GM23338 (cell line): Measurements from ENCODE around the gene NOSTRIN. TPM values are rescaled to one million over a fixed set of nuclear protein-coding genes. Genes with fewer than 3 reads are reported as not detected.

Source experiments
- ATAC-seq: fragments of 200-7000 bp; cut with Tn5 transposase; 3 replicates; pipeline ENCODE4 v1.9.1; 2020
- DNase-seq: peaks from one replicate; pipeline ENCODE4 v3.0.0-alpha.2; 2015; ENCODE audit warnings: low spot score
- H2AFZ ChIP-seq: fragments of 200-600 bp; sonication (generic); 2 replicates; pipeline ENCODE4 v1.8.0; 2016; ENCODE audit warnings: antibody characterized with exemption, mild to moderate bottlenecking, moderate library complexity
- H3F3A ChIP-seq: fragments of 200-600 bp; sonication (generic); replicated peaks from 2 replicates; pipeline ENCODE4 v1.8.0; 2017; ENCODE audit warnings: antibody characterized with exemption, mixed run types, low read depth
- H3K27ac ChIP-seq: fragments of 200-600 bp; sonication (generic); 2 replicates; pipeline ENCODE4 v1.6.1; 2016; ENCODE audit warnings: low read depth
- H3K27me3 ChIP-seq: fragments of 200-600 bp; sonication (generic); 2 replicates; pipeline ENCODE4 v1.8.0; 2016; ENCODE audit warnings: mild to moderate bottlenecking, mixed run types, moderate library complexity; ENCODE audit not compliant: insufficient read depth
- H3K36me3 ChIP-seq: fragments of 200-600 bp; sonication (generic); 2 replicates; pipeline ENCODE4 v1.8.0; 2016; ENCODE audit warnings: mild to moderate bottlenecking; ENCODE audit not compliant: insufficient read depth
- H3K4me1 ChIP-seq: fragments of 200-600 bp; sonication (generic); 2 replicates; pipeline ENCODE4 v1.8.0; 2016; ENCODE audit warnings: mild to moderate bottlenecking, moderate library complexity; ENCODE audit not compliant: insufficient read depth
- H3K4me2 ChIP-seq: fragments of 200-600 bp; sonication (generic); 2 replicates; pipeline ENCODE4 v1.7.1; 2017; ENCODE audit warnings: mixed run types
- H3K4me3 ChIP-seq: fragments of 200-600 bp; sonication (generic); 2 replicates; pipeline ENCODE4 v1.6.1; 2016; ENCODE audit warnings: mixed run types
- H3K79me2 ChIP-seq: fragments of 200-600 bp; sonication (generic); replicated peaks from 2 replicates; pipeline ENCODE4 v1.8.0; 2017; ENCODE audit warnings: mild to moderate bottlenecking; ENCODE audit not compliant: insufficient read depth
- H3K9me2 ChIP-seq: fragments of 200-600 bp; sonication (generic); 2 replicates; pipeline ENCODE4 v1.8.0; 2017; ENCODE audit not compliant: insufficient read depth
- H4K20me1 ChIP-seq: fragments of 200-600 bp; sonication (generic); replicated peaks from 2 replicates; pipeline ENCODE4 v1.8.0; 2017; ENCODE audit warnings: mild to moderate bottlenecking; ENCODE audit not compliant: insufficient read depth
- H3K27ac Mint-ChIP-seq: 2 replicates; pipeline ENCODE4 v1.8.0; 2020; ENCODE audit warnings: inconsistent platforms, mild to moderate bottlenecking, moderate library complexity, mixed read lengths
- H3K27me3 Mint-ChIP-seq: 3 replicates; pipeline ENCODE4 v1.8.0; 2022; ENCODE audit warnings: low read depth, mild to moderate bottlenecking, moderate library complexity, mixed read lengths, inconsistent platforms; ENCODE audit not compliant: insufficient read depth, poor library complexity
- H3K36me3 Mint-ChIP-seq: 3 replicates; pipeline ENCODE4 v1.8.0; 2021; ENCODE audit warnings: low read depth, mild to moderate bottlenecking, inconsistent platforms, moderate library complexity, mixed read lengths
- H3K4me1 Mint-ChIP-seq: 3 replicates; pipeline ENCODE4 v1.8.0; 2020; ENCODE audit warnings: mild to moderate bottlenecking, inconsistent platforms, mixed read lengths
- H3K4me3 Mint-ChIP-seq: 3 replicates; pipeline ENCODE4 v1.8.0; 2021; ENCODE audit warnings: moderate library complexity, mild to moderate bottlenecking, inconsistent platforms, mixed read lengths
- H3K9me3 Mint-ChIP-seq: 3 replicates; pipeline ENCODE4 v1.8.0; 2020; ENCODE audit warnings: moderate library complexity, mild to moderate bottlenecking, inconsistent platforms, mixed read lengths
- EZH2 ChIP-seq: fragments of 200-600 bp; sonication (generic); IDR thresholded peaks from one replicate; pipeline ENCODE4 v1.8.0; 2017; ENCODE audit warnings: antibody characterized with exemption, mild to moderate bottlenecking, low read depth; ENCODE audit not compliant: unreplicated experiment
- EZH2phosphoT487 ChIP-seq: fragments of 200-600 bp; sonication (generic); IDR thresholded peaks from one replicate; pipeline ENCODE4 v1.8.1; 2018; ENCODE audit warnings: antibody characterized with exemption; ENCODE audit not compliant: unreplicated experiment
- NANOG ChIP-seq: IDR thresholded peaks from 2 replicates; pipeline ENCODE4 v1.6.1; 2016; ENCODE audit warnings: antibody characterized with exemption, borderline replicate concordance
- REST ChIP-seq: IDR thresholded peaks from one replicate; pipeline ENCODE4 v1.6.1; 2018; ENCODE audit warnings: antibody characterized with exemption; ENCODE audit not compliant: unreplicated experiment
- ZNF114 ChIP-seq: fragments of 250-450 bp; sonication (Bioruptor Pico); IDR thresholded peaks from 2 replicates; pipeline ENCODE4 v1.5.0; 2020; ENCODE audit warnings: mild to moderate bottlenecking, moderate library complexity
- ZNF331 ChIP-seq: fragments of 250-450 bp; sonication (Bioruptor Pico); IDR thresholded peaks from 2 replicates; pipeline ENCODE4 v1.5.0; 2020; ENCODE audit warnings: low read depth, mild to moderate bottlenecking, moderate library complexity
- polyA plus RNA-seq: library from polyadenylated mRNA; unstranded; fragments of >200 nt; fragmentation: Nextera tagmentation; extraction: Ambion mirVana; gene quantifications from 2 replicates; pipeline ENCODE4 v1.2.1, GENCODE V29; 2016
- total RNA-seq: library from RNA; depleted of rRNA; stranded (reverse); fragments of >200 nt; shearing (Covaris generic); gene quantifications from 2 replicates; pipeline ENCODE4 v1.2.3, GENCODE V29; 2014
- TF ChIP-seq, protein P1 (sequence below), 2 experiments: fragments of 200-600 bp in 1 of 2; sonication (generic) in 1 of 2; conservative IDR thresholded peaks; 2 replicates each; pipeline versions ENCODE4 v1.5.1 to v1.6.1; 2016 to 2017; ENCODE audit warnings: antibody characterized with exemption in 2 of 2, low read depth in 2 of 2, mild to moderate bottlenecking in 2 of 2, moderate library complexity in 1 of 2

The NOSTRIN gene
- total and polyA plus RNA-seq, 2 experiments from 2014 or later: 1.8 TPM; not detected in 1

DNA sequence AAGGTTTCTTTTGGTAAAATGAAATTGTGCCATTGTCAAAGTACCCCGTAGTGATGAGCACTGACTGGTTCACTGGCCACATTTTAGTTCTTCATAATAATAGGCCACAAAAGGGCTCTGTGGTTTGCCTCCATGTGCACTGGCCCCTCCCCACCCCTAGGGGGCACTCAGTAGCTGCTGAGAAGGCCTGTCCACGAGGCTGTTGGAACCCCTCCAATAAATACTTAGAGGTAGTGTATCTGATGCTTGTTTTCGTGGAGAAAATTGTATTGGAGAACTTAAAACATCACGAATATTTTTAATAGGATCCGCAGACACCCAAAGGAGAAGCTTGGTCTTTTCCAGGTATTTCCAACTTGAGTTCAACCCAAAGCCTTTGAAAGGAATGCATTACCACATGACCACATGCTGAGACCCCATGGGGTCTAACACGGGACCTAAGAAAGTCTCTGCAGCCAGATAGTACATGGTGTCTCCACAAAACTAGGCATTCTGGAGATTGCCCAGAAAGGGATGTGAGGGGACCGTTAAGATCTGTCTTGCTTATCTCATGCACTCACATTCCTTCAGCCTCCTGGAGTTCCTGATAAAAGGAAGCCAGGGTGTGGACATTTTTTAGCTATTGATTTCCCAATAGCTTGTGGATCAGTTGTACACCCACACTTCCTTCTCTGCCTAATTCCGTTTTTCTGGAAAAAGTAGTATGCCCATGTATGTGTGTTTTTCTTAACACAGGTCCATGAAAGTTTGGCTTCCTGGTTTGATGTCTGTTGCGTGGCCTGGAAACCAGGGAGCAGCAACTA lies 28.5 kb upstream of the NOSTRIN start:
- Histone ChIP-seq H3K36me3 (no peaks in the 10 kb centered on the region), H3K4me1 (peaks cover 4% of the 10 kb centered on the region; the same call in 1 of the 2 replicates), H2AFZ (no peak overlapping the region), H4K20me1 (no peaks in the 10 kb centered on the region), H3K79me2 (no peaks in the 10 kb centered on the region), H3K27me3 (no peaks in the 10 kb centered on the region), H3K27ac (no peak overlapping the region), H3K4me3 (no peak overlapping the region), H3K4me2 (no peak overlapping the region), H3F3A (no peaks in the 10 kb centered on the region), H3K9me2 (no peaks in the 10 kb centered on the region)
- peaks cover 9% of the 10 kb centered on the region; the same call in 2 of the 3 replicates for H3K9me3 Mint-ChIP-seq
- H3K36me3 Mint-ChIP-seq: peaks cover 25% of the 10 kb centered on the region
- TF ChIP-seq EZH2phosphoT487 (no peak), NANOG (no peak), ZNF331 (CRISPR knock-in tag) (no peak)
- TF ChIP-seq, protein P1, sequence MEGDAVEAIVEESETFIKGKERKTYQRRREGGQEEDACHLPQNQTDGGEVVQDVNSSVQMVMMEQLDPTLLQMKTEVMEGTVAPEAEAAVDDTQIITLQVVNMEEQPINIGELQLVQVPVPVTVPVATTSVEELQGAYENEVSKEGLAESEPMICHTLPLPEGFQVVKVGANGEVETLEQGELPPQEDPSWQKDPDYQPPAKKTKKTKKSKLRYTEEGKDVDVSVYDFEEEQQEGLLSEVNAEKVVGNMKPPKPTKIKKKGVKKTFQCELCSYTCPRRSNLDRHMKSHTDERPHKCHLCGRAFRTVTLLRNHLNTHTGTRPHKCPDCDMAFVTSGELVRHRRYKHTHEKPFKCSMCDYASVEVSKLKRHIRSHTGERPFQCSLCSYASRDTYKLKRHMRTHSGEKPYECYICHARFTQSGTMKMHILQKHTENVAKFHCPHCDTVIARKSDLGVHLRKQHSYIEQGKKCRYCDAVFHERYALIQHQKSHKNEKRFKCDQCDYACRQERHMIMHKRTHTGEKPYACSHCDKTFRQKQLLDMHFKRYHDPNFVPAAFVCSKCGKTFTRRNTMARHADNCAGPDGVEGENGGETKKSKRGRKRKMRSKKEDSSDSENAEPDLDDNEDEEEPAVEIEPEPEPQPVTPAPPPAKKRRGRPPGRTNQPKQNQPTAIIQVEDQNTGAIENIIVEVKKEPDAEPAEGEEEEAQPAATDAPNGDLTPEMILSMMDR (conservative IDR thresholded peaks at IDR 0.05; ENCODE audit: low read depth in 2 of 2): peak; percentile 92 to 100
- H3K4me1 Mint-ChIP-seq: peaks cover 6% of the 10 kb centered on the region; the same call in 2 of the 3 replicates
- no peak overlapping the region for H3K4me3 Mint-ChIP-seq
- no peaks in the 10 kb centered on the region for H3K27me3 Mint-ChIP-seq
- ATAC-seq (peak; percentile 95), DNase-seq (peak; percentile 76)
- no peak overlapping the region for H3K27ac Mint-ChIP-seq

DNA sequence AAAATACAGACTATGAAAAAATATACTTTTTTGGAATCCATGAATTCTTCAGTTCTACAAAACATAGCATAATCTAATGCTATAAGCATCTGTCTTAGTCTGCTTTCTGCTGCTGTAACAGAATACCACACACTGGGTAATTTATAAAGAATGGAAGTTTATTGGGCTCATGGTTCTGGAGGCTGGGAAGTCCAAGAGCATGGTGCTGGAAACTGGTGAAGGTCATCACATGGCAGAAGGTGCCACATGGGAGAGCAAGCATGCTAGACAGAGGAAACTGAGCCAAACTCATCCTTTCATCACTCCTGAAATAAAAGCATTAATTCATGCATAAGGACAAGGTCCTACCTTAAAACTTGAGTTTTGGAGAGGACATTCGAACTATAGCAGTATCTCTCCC lies 26.6 kb upstream of the NOSTRIN start:
- Mint-ChIP-seq H3K9me3 (peaks cover 9% of the 10 kb centered on the region; the same call in 2 of the 3 replicates), H3K36me3 (peaks cover 18% of the 10 kb centered on the region; the same call in 2 of the 3 replicates)
- H3K27ac ChIP-seq: no peak overlapping the region
- TF ChIP-seq ZNF114 (no peak), EZH2 (no peak), REST (no peak), EZH2phosphoT487 (no peak), NANOG (no peak)
- TF ChIP-seq, protein P1 (conservative IDR thresholded peaks at IDR 0.05; ENCODE audit: low read depth in 2 of 2): no peak

More for the DNA sequence above, 26.6 kb upstream of the NOSTRIN start:
- DNase-seq: no peak
- ATAC-seq: no peak
- Histone ChIP-seq H2AFZ (no peak overlapping the region), H3K4me3 (no peak overlapping the region), H3K4me2 (no peak overlapping the region), H3K36me3 (no peaks in the 10 kb centered on the region), H3K4me1 (peaks cover 20% of the 10 kb centered on the region), H4K20me1 (no peaks in the 10 kb centered on the region), H3F3A (no peaks in the 10 kb centered on the region), H3K27me3 (no peaks in the 10 kb centered on the region), H3K9me2 (0 out of 2 replicates have a peak, but pooled peaks cover 2% of the 10 kb centered on the region), H3K79me2 (no peaks in the 10 kb centered on the region)
- Mint-ChIP-seq H3K4me3 (no peak overlapping the region), H3K27ac (no peak overlapping the region), H3K27me3 (no peaks in the 10 kb centered on the region), H3K4me1 (peaks cover 15% of the 10 kb centered on the region)
